ENCODE measurements around the gene DIPK2A. TPM values are rescaled to one million over a fixed set of nuclear protein-coding genes. Genes with fewer than 3 reads are reported as not detected.

DIPK2A gene
- total RNA-seq, 1 donor, result 38.0 TPM

GRCh38 chr3:143973259-143974021 is 1.8 kb downstream of the DIPK2A start:
- DNase-seq (ENCODE audit: insufficient read length, low spot score, missing footprints), result peak; percentile 83
- peak overlapping the region; percentile 96 for H3K4me3 ChIP-seq (ENCODE audit: insufficient read depth, low read length)

GRCh38 chr3:143974271-143975238 is 2.9 kb downstream of the DIPK2A start:
- H3K27ac ChIP-seq (ENCODE audit: low read depth, low read length), result peak overlapping the region; percentile 48
- H3K4me2 ChIP-seq (ENCODE audit: insufficient read depth, low read length), result peak overlapping the region; percentile 81
- no peak for TF ChIP-seq CTCF (IDR thresholded peaks at IDR 0.05; ENCODE audit: extremely low read depth, low read depth, low read length)
- peak; percentile 63 for DNase-seq (ENCODE audit: insufficient read length, low spot score, missing footprints)
- H3K4me3 ChIP-seq (ENCODE audit: insufficient read depth, low read length), result peak overlapping the region; percentile 96
- no peaks in the 10 kb centered on the region for H3K9me3 ChIP-seq (ENCODE audit: low read depth, low read length)
- H4K20me1 ChIP-seq (ENCODE audit: insufficient read depth, low read length), result no peaks in the 10 kb centered on the region
- no peaks in the 10 kb centered on the region for H3K27me3 ChIP-seq (ENCODE audit: insufficient read depth, low read length)
- no peaks in the 10 kb centered on the region for H3K36me3 ChIP-seq (ENCODE audit: insufficient read depth, low read length)
- H2AFZ ChIP-seq (ENCODE audit: low read length), result peak overlapping the region; percentile 1
- peaks cover 31% of the 10 kb centered on the region for H3K79me2 ChIP-seq (ENCODE audit: insufficient read depth, low read length)
- H3K4me1 ChIP-seq (ENCODE audit: insufficient read depth, low read length), result peaks cover 28% of the 10 kb centered on the region

More at GRCh38 chr3:143973259-143974021, 1.8 kb downstream of the DIPK2A start:
- Histone ChIP-seq H3K36me3 (ENCODE audit: insufficient read depth, low read length) (no peaks in the 10 kb centered on the region), H2AFZ (ENCODE audit: low read length) (peak overlapping the region; percentile 95), H3K4me2 (ENCODE audit: insufficient read depth, low read length) (peak overlapping the region; percentile 81), H4K20me1 (ENCODE audit: insufficient read depth, low read length) (no peaks in the 10 kb centered on the region), H3K9me3 (ENCODE audit: low read depth, low read length) (no peaks in the 10 kb centered on the region), H3K4me1 (ENCODE audit: insufficient read depth, low read length) (peaks cover 21% of the 10 kb centered on the region), H3K79me2 (ENCODE audit: insufficient read depth, low read length) (peaks cover 26% of the 10 kb centered on the region), H3K27ac (ENCODE audit: low read depth, low read length) (peak overlapping the region; percentile 48), H3K27me3 (ENCODE audit: insufficient read depth, low read length) (no peaks in the 10 kb centered on the region)
- TF ChIP-seq CTCF (IDR thresholded peaks at IDR 0.05; ENCODE audit: extremely low read depth, low read depth, low read length), result no peak

- H3K4me1 ChIP-seq (ENCODE audit: insufficient read depth, low read length), result peaks cover 28% of the 10 kb centered on the region
- TF ChIP-seq CTCF (IDR thresholded peaks at IDR 0.05; ENCODE audit: extremely low read depth, low read depth, low read length), result peak; percentile 64
- H3K36me3 ChIP-seq (ENCODE audit: insufficient read depth, low read length), result no peaks in the 10 kb centered on the region
- H3K9me3 ChIP-seq (ENCODE audit: low read depth, low read length), result no peaks in the 10 kb centered on the region
- H3K4me2 ChIP-seq (ENCODE audit: insufficient read depth, low read length), result no peak overlapping the region
- peaks cover 31% of the 10 kb centered on the region for H3K79me2 ChIP-seq (ENCODE audit: insufficient read depth, low read length)
- H3K4me3 ChIP-seq (ENCODE audit: insufficient read depth, low read length), result no peak overlapping the region
- H4K20me1 ChIP-seq (ENCODE audit: insufficient read depth, low read length), result no peaks in the 10 kb centered on the region
- H3K27ac ChIP-seq (ENCODE audit: low read depth, low read length), result peak overlapping the region; percentile 48
- DNase-seq (ENCODE audit: insufficient read length, low spot score, missing footprints), result peak; percentile 17
- no peaks in the 10 kb centered on the region for H3K27me3 ChIP-seq (ENCODE audit: insufficient read depth, low read length)
- H2AFZ ChIP-seq (ENCODE audit: low read length), result no peak overlapping the region
Observed at GRCh38 chr3:143975554-143976152, 4.0 kb downstream of the DIPK2A start.

Measured in osteoblast (primary cell).